NCI-H1105 treated with DMSO at 0.1 percent for 48 hours (cell line): Measurements from ENCODE around the gene PON1.

ENCODE experiments used
- DNase-seq: peaks from one replicate; lab custom pipeline; 2025; lab: John Stamatoyannopoulos, UW

Gene PON1

DNA sequence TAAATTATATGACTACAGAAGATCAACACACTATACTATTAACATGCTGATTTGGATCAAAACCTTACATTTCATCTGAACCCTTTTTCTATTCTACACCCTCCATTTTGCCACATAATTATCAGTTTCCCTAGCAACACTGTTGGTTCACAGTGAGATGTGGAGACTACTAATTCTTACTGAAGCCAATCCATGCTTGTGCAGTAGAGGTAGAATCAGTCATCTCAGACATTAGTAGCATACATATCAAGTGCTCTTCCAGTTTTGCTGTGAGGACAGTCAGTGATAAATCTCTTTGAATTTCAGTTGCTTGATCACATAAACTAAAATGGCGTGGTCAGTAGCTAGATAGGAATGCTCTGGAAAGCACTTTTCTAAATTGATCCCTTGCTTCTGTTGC is 70.3 kb downstream of the PON1 start:
- no peak for DNase-seq

- DNase-seq: no peak
Measured at GRCh38 chr7:95251966-95252365, 72.4 kb downstream of the PON1 start.

GRCh38 chr7:95250571-95250970 is 73.8 kb downstream of the PON1 start:
- DNase-seq: no peak
